SK-N-MC (cell line): ENCODE results near the gene OSTF1.

ENCODE experiments used
- DNase-seq: peaks from one replicate; pipeline ENCODE4 v3.0.0-alpha.2; 2011; ENCODE audit warnings: low read depth, low spot score
- H3K27ac ChIP-seq: fragments of 200-600 bp; sonication (generic); 2 replicates; pipeline ENCODE4 v1.5.1; 2016; ENCODE audit warnings: mixed run types
- H3K36me3 ChIP-seq: fragments of 200-600 bp; sonication (generic); 2 replicates; pipeline ENCODE4 v1.6.1; 2017; ENCODE audit warnings: antibody characterized with exemption, low read length, mixed read lengths; ENCODE audit not compliant: insufficient read depth
- H3K4me3 ChIP-seq: fragments of 200-600 bp; sonication (generic); 2 replicates; pipeline ENCODE4 v1.5.1; 2016
- H3K9ac ChIP-seq: fragments of 200-600 bp; sonication (generic); 2 replicates; pipeline ENCODE4 v1.8.0; 2017; ENCODE audit warnings: mixed run types, mixed read lengths; ENCODE audit not compliant: insufficient read length
- H3K9me3 ChIP-seq: fragments of 200-600 bp; sonication (generic); 2 replicates; pipeline ENCODE4 v1.6.1; 2017; ENCODE audit warnings: low read depth, mild to moderate bottlenecking, antibody characterized with exemption, low read length, moderate library complexity, mixed read lengths
- EZH2 ChIP-seq: fragments of 200-600 bp; sonication (generic); IDR thresholded peaks from one replicate; pipeline ENCODE4 v1.6.1; 2017; ENCODE audit warnings: antibody characterized with exemption
- FOXP2 ChIP-seq: optimal IDR thresholded peaks from 2 replicates; pipeline ENCODE3; 2011; ENCODE audit warnings: mild to moderate bottlenecking, moderate library complexity; ENCODE audit not compliant: insufficient read depth; ENCODE audit errors: extremely low read length, control extremely low read depth
- POLR2AphosphoS5 ChIP-seq: IDR thresholded peaks from 2 replicates; pipeline ENCODE4 v1.6.1; 2012; ENCODE audit warnings: mild to moderate bottlenecking, low read depth, low read length, borderline replicate concordance

The OSTF1 gene

GRCh38 chr9:75169623-75170022 is 81.3 kb downstream of the OSTF1 start:
- H3K9me3 ChIP-seq, result no peaks in the 10 kb centered on the region
- no peak for DNase-seq
- no peaks in the 10 kb centered on the region for H3K36me3 ChIP-seq
- no peak overlapping the region for H3K4me3 ChIP-seq
- H3K27ac ChIP-seq, result no peak overlapping the region
- H3K9ac ChIP-seq, result no peak overlapping the region
- TF ChIP-seq FOXP2, result no peak
- TF ChIP-seq EZH2, result no peak
- TF ChIP-seq POLR2AphosphoS5, result no peak

- no peak for DNase-seq
- Histone ChIP-seq H3K27ac (no peak overlapping the region), H3K36me3 (no peaks in the 10 kb centered on the region), H3K9me3 (no peaks in the 10 kb centered on the region), H3K9ac (no peak overlapping the region), H3K4me3 (no peak overlapping the region)
- TF ChIP-seq EZH2 (no peak), POLR2AphosphoS5 (no peak), FOXP2 (no peak)
Measured at GRCh38 chr9:75170898-75171360, 82.6 kb downstream of the OSTF1 start.

GRCh38 chr9:75175395-75175794 is 87.1 kb downstream of the OSTF1 start:
- no peak overlapping the region for H3K27ac ChIP-seq
- H3K9me3 ChIP-seq, result no peaks in the 10 kb centered on the region
- TF ChIP-seq EZH2, result no peak
- TF ChIP-seq FOXP2, result no peak
- TF ChIP-seq POLR2AphosphoS5, result no peak
- no peaks in the 10 kb centered on the region for H3K36me3 ChIP-seq
- no peak overlapping the region for H3K9ac ChIP-seq
- DNase-seq, result no peak
- H3K4me3 ChIP-seq, result no peak overlapping the region

GRCh38 chr9:75176037-75176436 is 87.7 kb downstream of the OSTF1 start:
- no peak overlapping the region for H3K27ac ChIP-seq
- no peaks in the 10 kb centered on the region for H3K36me3 ChIP-seq
- no peaks in the 10 kb centered on the region for H3K9me3 ChIP-seq
- H3K9ac ChIP-seq, result no peak overlapping the region
- no peak for TF ChIP-seq EZH2
- no peak for TF ChIP-seq FOXP2
- no peak for TF ChIP-seq POLR2AphosphoS5
- DNase-seq, result no peak
- no peak overlapping the region for H3K4me3 ChIP-seq

- no peak for TF ChIP-seq FOXP2
- no peak for TF ChIP-seq POLR2AphosphoS5
- TF ChIP-seq EZH2, result no peak
- Histone ChIP-seq H3K9me3 (no peaks in the 10 kb centered on the region), H3K27ac (no peak overlapping the region), H3K9ac (no peak overlapping the region), H3K4me3 (no peak overlapping the region), H3K36me3 (no peaks in the 10 kb centered on the region)
- no peak for DNase-seq
Measured at GRCh38 chr9:75181750-75182149, 93.4 kb downstream of the OSTF1 start.

GRCh38 chr9:75183306-75183705 is 95.0 kb downstream of the OSTF1 start:
- no peak overlapping the region for H3K4me3 ChIP-seq
- no peaks in the 10 kb centered on the region for H3K36me3 ChIP-seq
- TF ChIP-seq EZH2 (no peak), FOXP2 (no peak), POLR2AphosphoS5 (no peak)
- no peak for DNase-seq
- H3K27ac ChIP-seq, result no peak overlapping the region
- no peak overlapping the region for H3K9ac ChIP-seq
- H3K9me3 ChIP-seq, result no peaks in the 10 kb centered on the region

DNA sequence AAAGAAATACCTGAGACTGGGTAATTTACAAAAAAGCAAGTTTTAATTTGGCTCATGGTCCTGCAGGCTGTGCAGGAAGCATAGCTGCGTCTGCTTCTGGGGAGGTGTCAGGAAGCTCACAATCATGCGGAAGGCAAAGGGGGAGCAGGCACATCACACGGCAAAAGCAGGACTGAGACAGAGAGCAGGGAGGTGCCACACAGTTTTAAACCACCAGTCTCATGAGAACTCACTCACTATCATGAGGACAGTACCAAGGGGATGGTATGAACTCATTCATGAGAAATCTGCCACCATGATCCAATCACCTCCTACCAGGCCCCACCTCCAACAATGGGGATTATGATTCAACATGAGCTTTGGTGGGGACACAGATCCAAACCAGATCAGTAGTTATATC is 96.2 kb downstream of the OSTF1 start:
- H3K9me3 ChIP-seq, result no peaks in the 10 kb centered on the region
- H3K27ac ChIP-seq, result no peak overlapping the region
- no peak overlapping the region for H3K9ac ChIP-seq
- DNase-seq, result no peak
- no peak overlapping the region for H3K4me3 ChIP-seq
- TF ChIP-seq FOXP2 (no peak), POLR2AphosphoS5 (no peak), EZH2 (no peak)
- H3K36me3 ChIP-seq, result no peaks in the 10 kb centered on the region

GRCh38 chr9:75185585-75186170 is 97.4 kb downstream of the OSTF1 start:
- Histone ChIP-seq H3K27ac (no peak overlapping the region), H3K9ac (no peak overlapping the region), H3K36me3 (no peaks in the 10 kb centered on the region), H3K9me3 (no peaks in the 10 kb centered on the region), H3K4me3 (no peak overlapping the region)
- no peak for TF ChIP-seq EZH2
- TF ChIP-seq POLR2AphosphoS5, result no peak
- TF ChIP-seq FOXP2, result no peak
- DNase-seq, result no peak
